Measurements from ENCODE around the gene TNFAIP8L1.

DNA sequence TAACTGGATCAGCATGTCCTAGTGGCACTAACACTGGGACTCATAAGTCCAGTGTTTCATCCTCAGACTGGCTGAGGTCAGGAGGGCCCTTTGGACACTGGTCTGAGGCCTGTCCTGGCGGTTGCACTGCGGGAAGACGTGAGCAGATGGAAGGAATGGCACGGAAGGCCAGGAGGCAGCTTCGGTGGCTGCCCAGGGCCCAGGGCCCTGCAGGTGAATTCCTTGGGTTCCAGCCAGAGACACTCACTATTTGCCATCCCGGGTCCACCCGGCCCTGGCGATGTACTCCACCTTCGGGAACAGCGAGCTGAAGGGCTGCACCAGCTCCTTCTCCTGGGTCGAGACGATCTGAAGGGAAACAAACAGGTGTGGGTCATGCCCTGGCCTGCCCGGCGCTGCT, 58.0 kb downstream of the TNFAIP8L1 start:
- TF ChIP-seq, protein P1, sequence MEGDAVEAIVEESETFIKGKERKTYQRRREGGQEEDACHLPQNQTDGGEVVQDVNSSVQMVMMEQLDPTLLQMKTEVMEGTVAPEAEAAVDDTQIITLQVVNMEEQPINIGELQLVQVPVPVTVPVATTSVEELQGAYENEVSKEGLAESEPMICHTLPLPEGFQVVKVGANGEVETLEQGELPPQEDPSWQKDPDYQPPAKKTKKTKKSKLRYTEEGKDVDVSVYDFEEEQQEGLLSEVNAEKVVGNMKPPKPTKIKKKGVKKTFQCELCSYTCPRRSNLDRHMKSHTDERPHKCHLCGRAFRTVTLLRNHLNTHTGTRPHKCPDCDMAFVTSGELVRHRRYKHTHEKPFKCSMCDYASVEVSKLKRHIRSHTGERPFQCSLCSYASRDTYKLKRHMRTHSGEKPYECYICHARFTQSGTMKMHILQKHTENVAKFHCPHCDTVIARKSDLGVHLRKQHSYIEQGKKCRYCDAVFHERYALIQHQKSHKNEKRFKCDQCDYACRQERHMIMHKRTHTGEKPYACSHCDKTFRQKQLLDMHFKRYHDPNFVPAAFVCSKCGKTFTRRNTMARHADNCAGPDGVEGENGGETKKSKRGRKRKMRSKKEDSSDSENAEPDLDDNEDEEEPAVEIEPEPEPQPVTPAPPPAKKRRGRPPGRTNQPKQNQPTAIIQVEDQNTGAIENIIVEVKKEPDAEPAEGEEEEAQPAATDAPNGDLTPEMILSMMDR (IDR thresholded peaks at IDR 0.05), result no peak
- no peak for TF ChIP-seq POLR2A (IDR thresholded peaks at IDR 0.05)
